Fibroblast of pulmonary artery (primary cell): ENCODE measurements around the gene TOR4A.

Experiments
- DNase-seq: peaks from one replicate; pipeline ENCODE4 v3.0.0-alpha.2; 2010; ENCODE audit warnings: low read depth
- H3K4me3 ChIP-seq: replicated peaks from 2 replicates; pipeline ENCODE4 v1.5.1; 2011; ENCODE audit warnings: low read depth, mild to moderate bottlenecking, control low read depth, low read length, moderate library complexity
- CTCF ChIP-seq: IDR thresholded peaks from 2 replicates; pipeline ENCODE4 v1.5.1; 2011; ENCODE audit warnings: mild to moderate bottlenecking, control low read depth, low read length, inconsistent platforms; ENCODE audit errors: missing control alignments

TOR4A gene

DNA sequence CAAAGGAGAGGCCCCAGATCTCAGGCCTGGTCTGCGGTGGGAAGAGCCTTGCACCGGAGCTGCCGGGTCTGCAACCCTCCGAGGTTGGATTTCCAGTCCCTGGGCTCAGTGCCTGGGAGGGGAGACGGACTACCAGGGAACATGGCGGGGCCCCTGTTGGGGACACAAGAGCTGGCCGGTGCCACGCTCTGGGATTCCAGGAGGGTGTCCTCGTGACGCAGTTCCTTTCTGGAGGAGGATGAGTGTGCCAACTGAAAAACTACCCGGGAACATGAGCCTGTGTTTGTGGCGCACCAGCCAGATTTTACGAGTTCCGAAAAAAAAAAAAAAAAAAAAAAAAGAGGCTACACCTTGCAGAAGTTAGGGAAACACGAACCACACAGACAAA is 15.6 kb downstream of the TOR4A start:
- TF ChIP-seq CTCF, result no peak
- no peak for DNase-seq
- H3K4me3 ChIP-seq, result no peak overlapping the region

DNA sequence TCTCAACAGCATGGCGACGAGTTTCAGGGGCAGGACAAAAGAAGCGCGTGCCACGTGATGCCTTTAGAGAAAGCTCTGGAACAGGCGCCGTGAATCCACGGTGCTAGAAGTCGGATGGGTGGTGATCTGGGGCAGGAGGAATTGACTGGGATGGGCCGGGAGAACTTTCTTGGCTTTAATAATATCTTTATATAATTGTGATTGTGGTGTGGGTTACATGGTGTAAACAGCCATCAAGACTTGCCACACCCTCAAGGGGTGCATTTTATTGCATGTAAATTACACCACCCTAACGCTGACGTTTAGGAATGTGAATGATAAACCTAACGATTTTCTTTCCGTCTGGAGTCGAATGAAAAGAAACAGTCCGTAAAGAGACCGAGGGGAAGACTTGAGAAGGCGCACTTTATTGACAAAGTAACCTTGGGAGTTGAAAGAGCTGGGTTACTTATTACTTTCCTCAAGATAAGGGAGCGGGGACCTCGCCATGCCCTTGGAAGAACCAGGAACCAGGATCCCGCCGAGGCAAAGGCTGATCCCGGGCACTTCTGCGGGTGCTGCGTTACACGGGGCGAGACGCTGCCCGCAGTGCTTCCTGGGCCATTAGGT is 16.1 kb downstream of the TOR4A start:
- H3K4me3 ChIP-seq, result no peak overlapping the region
- TF ChIP-seq CTCF, result no peak
- DNase-seq, result no peak

DNA sequence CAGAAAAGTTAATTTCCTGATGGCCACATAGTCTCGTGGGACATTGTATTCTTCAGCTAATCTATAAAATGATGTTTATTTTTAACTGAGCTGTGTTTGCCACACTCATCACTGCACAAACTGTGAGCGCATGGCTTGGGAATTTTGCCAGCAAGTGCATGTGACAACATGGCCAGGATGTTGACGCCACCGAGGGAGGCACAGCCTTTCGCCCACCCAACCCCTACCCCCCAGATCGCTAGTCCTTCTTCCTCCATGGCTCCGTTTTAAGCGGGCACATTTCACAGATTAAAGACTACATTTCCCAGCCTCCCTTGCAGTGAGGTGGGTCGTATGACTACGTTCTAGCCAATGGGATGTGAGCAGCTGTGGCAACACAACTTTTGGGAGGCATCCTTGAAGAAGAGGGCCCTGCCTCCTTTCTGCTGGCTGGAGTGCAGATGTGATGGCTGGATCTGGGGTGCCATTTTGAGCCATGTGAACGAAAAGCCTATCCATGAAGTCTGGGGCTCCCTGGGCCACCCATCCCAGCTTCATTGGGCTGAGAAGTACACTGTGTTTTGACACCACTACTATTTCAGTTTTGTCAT is 16.7 kb downstream of the TOR4A start:
- H3K4me3 ChIP-seq, result no peak overlapping the region
- TF ChIP-seq CTCF, result no peak
- peak; percentile 70 for DNase-seq

- H3K4me3 ChIP-seq, result no peak overlapping the region
- DNase-seq, result peak; percentile 58
- peak; percentile 38 for TF ChIP-seq CTCF
These were observed 17.2 kb downstream of the TOR4A start for GRCh38 chr9:137294681-137295237.

DNA sequence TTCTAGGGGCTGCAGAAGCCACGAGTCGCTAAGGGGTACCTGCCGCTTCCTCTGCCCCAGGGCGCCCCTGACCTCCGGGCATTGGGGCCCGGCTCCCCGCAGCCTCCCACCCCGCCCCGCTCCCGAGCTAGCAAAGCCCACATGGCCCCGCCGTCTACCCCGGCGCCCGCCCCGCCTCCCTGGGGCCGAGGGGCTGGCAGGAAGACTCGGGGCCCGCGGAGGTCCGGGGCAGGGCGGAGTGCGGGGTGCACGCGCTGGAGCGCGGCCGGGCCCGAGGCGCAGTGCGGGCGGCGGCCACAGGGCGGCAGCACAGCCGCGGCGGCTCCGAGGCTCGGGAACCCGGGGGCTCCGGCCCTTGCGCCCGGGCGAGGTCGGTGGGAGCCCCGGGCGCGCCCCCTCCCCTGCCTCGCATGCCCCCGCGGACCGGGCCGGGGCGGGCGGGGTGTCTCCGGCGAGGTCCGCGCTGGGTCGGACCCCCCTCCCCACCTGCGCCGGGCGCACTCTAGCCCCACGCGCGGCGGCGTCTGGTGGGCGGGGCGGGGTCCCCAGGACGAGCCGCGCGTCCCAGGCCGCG is 17.8 kb downstream of the TOR4A start:
- no peak for TF ChIP-seq CTCF
- H3K4me3 ChIP-seq, result peak overlapping the region; percentile 22
- peak; percentile 26 for DNase-seq

DNA sequence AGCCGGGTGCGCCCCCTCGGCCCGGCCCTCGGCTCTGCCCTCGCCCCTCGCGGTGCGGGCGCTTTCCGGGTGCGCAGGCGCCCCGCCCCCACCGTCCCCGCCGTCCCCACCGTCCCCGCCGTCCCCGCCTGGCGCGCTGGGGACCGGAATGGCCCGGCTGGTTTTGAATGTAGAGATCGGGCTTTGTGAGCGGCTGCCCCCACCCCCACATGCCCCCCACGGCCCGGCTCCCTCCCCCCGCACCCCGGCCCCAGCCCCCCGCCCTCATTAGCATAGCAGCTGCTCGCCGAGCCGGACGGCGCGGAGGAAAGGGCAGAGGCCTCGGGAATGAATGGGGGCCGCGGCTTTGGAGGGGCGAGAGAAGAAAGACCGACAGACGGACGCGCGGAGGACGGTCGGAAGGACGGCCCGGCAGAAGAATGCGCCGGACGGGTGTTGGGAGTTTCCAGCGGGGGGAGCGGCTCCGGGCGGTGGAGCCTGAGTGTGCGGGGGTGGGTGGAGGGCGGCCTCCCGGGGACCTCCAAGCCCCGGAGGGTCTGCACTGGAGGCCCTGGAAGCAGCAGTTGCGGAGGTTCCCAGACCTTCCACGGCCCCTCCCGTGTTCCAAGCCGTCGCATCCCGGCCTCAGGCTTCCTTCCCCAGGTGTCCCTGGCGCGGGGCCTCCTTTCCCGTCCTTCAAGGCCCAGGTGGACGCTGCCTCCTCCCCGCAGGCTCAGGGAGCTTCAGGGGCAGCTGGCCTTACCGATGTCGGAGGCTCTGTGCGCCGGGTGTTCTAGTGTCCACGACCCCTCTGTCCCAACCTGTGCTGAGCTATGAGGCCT is 18.5 kb downstream of the TOR4A start:
- no peak for DNase-seq
- TF ChIP-seq CTCF, result no peak
- peak overlapping the region; percentile 51 for H3K4me3 ChIP-seq
